ENCODE data around the gene ADORA3.

Gene ADORA3

GRCh38 chr1:111486431-111486830, 17.0 kb downstream of the ADORA3 start:
- H3K4me3 ChIP-seq (ENCODE audit: low read depth, low read length), result no peak overlapping the region
- DNase-seq (ENCODE audit: low read depth), result no peak
- TF ChIP-seq, protein P1, sequence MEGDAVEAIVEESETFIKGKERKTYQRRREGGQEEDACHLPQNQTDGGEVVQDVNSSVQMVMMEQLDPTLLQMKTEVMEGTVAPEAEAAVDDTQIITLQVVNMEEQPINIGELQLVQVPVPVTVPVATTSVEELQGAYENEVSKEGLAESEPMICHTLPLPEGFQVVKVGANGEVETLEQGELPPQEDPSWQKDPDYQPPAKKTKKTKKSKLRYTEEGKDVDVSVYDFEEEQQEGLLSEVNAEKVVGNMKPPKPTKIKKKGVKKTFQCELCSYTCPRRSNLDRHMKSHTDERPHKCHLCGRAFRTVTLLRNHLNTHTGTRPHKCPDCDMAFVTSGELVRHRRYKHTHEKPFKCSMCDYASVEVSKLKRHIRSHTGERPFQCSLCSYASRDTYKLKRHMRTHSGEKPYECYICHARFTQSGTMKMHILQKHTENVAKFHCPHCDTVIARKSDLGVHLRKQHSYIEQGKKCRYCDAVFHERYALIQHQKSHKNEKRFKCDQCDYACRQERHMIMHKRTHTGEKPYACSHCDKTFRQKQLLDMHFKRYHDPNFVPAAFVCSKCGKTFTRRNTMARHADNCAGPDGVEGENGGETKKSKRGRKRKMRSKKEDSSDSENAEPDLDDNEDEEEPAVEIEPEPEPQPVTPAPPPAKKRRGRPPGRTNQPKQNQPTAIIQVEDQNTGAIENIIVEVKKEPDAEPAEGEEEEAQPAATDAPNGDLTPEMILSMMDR (conservative IDR thresholded peaks at IDR 0.05; ENCODE audit: low read depth, low read length), result no peak

- H3K4me3 ChIP-seq (ENCODE audit: low read depth, low read length), result no peak overlapping the region
- no peak for DNase-seq (ENCODE audit: low read depth)
- TF ChIP-seq, protein P1 (conservative IDR thresholded peaks at IDR 0.05; ENCODE audit: low read depth, low read length), result no peak
Measured at GRCh38 chr1:111484391-111485026, 18.9 kb downstream of the ADORA3 start.

DNA sequence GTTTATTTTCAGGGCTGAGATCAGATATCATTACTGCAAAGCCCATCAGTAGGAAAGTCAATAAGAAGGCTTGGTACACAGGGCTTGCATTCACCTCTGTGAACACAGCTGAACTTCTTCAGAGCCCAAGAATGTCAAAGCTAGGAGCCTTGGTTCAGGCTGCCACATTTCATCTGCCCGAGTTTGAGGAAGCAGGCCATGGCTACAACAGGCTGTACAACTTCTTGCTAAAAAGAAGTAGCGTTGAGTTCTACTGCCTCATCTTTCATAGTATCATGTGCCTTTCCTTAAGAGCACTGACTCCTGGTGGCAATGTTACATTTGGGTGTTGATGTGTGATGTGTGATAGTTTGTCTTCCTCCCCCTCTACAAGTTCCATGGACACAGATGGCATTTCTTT, 19.6 kb downstream of the ADORA3 start:
- H3K4me3 ChIP-seq (ENCODE audit: low read depth, low read length), result no peak overlapping the region
- TF ChIP-seq, protein P1 (conservative IDR thresholded peaks at IDR 0.05; ENCODE audit: low read depth, low read length), result no peak

DNA sequence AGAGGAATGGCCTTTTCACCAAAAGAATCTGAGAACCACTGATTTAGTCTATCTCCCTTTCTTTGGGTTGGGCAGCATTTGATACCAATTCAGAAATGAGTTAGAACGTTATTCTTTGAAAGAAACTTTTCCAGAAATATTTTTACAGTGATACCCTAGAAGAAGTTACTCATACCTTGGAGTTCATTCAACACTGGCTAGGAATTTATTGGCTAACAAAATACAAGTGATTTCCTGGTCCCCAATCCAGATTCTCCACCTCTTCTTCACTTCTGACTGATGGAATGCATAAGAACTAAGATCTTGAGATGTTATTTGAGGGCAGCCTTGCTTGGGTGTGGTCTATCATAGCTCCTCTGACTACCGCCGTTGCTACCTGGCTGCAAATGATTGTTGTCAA, 20.3 kb downstream of the ADORA3 start:
- DNase-seq (ENCODE audit: low read depth), result no peak
- TF ChIP-seq, protein P1 (conservative IDR thresholded peaks at IDR 0.05; ENCODE audit: low read depth, low read length), result no peak
- H3K4me3 ChIP-seq (ENCODE audit: low read depth, low read length), result no peak overlapping the region

More for the DNA sequence above, 19.6 kb downstream of the ADORA3 start:
- no peak for DNase-seq (ENCODE audit: low read depth)

DNA sequence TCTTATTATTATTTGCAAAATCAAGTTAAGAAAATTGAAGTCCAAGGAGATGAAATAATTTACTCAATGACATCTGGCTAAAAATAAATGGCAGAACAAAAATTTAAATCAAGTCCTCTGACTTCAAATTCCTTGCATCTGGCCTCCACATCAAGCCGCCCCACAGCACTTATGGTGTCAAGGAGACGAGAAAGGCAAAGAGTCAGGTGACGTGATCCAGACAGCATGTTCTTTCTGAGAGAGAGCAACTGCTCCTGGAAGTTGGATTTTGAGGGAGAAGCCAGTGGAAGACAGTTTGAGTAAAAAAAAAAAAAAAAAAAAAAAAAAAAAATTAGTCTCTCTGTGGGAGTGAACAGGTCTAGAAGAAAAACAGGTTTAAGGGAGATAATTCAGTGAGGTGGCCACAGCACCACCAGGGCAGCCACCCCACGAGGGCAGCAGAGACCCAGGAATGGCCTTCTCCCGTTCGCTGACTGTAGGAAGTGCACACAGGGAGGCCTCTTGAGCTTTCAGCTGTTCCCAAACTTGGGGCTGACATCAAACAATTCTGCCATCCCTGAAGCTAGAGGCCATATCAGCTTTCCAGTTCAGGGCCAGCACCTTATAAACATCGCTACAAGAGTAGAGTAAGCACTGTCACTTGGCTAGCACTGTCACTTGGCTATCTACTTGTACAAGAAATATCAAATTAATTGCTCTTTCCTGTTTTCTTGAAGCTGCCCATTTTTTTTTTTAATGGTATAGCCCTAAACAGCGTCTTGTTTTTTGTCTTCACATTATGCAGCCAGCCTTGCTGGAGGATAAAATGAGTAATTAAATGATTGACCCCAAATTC, 21.8 kb downstream of the ADORA3 start:
- TF ChIP-seq, protein P1 (conservative IDR thresholded peaks at IDR 0.05; ENCODE audit: low read depth, low read length), result peak; percentile 79
- H3K4me3 ChIP-seq (ENCODE audit: low read depth, low read length), result no peak overlapping the region
- DNase-seq (ENCODE audit: low read depth), result peak; percentile 71

GRCh38 chr1:111480674-111481073, 22.8 kb downstream of the ADORA3 start:
- no peak overlapping the region for H3K4me3 ChIP-seq (ENCODE audit: low read depth, low read length)
- DNase-seq (ENCODE audit: low read depth), result no peak
- TF ChIP-seq, protein P1 (conservative IDR thresholded peaks at IDR 0.05; ENCODE audit: low read depth, low read length), result no peak
